Superior temporal gyrus (tissue), 1 donor: ENCODE data around the gene CECR2.
"Not testable (repeated sequence)": the region's sequence is repeated elsewhere in the genome, so short reads cannot be mapped to it uniquely, and the experiment has no call there.

Experiments used
- DNase-seq: peaks from one replicate; pipeline ENCODE4 v3.0.0-alpha.2; 2016; ENCODE audit errors: extremely low spot score

CECR2 gene

DNA sequence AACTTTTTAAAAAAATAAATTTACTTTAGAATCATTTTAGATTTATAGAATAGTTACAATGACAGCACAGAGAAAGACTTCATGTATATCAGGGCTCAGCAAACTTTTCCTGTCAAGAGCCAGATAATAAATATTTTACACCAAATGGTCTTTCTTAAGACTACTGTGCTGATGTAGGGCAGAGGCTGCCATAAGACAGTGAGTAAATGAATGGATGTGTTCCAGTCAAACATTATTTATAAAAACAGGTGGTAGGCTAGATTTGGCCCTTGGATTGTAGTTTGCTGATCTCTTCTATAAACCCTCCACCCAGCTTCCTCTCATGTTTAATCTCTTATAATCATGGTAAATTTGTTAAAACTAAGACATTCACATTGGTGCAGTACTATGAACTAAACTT is 33.0 kb downstream of the CECR2 start:
- no peak for DNase-seq

DNA sequence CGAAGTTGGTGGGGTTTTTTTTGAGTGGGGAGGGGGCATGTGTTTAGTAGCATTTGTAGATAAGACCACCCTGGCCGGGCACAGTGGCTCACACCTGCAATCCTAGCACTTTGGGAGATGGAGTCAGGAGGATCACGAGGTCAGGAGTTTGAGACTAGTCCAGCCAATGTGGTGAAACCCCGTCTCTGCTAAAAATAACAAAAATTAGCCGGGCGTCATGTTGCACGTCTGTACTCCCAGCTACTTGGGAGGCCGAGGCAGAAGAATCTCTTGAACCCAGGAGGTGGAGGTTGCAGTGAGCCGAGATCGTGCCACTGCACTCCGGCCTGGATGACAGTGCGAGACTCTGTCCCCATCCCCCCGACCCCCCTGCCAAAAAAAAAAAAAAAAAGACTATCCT is 34.6 kb downstream of the CECR2 start:
- no peak for DNase-seq

DNA sequence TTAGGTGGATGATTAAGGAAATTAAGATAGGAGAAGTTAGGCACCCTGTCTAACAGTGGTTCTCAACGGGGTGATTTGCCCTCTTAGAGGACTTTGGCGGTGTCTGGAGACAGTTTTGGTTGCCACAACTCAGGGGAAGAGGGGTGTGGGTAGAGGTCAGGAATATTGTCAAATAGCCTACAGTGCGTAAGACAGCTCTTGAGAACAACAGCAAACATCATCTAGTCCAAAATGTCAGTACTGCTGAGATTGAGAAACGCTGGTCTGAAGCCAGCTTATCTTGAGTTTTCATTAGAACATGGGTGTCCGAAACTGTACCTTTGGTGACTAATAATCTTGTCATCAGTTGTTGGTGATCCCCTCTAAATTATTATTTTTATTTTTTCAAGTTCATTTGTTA is 38.4 kb downstream of the CECR2 start:
- DNase-seq = no peak

- DNase-seq = no peak
These were observed 41.3 kb downstream of the CECR2 start for GRCh38 chr22:17410576-17410975.

- peak; percentile 63 for DNase-seq
These were observed 42.0 kb downstream of the CECR2 start for GRCh38 chr22:17411213-17411612.

GRCh38 chr22:17412232-17412631 is 43.0 kb downstream of the CECR2 start:
- DNase-seq = no peak

- DNase-seq = no peak
These were observed 49.6 kb downstream of the CECR2 start for GRCh38 chr22:17418890-17419324.

GRCh38 chr22:17419348-17419747 is 50.1 kb downstream of the CECR2 start:
- no peak for DNase-seq

DNA sequence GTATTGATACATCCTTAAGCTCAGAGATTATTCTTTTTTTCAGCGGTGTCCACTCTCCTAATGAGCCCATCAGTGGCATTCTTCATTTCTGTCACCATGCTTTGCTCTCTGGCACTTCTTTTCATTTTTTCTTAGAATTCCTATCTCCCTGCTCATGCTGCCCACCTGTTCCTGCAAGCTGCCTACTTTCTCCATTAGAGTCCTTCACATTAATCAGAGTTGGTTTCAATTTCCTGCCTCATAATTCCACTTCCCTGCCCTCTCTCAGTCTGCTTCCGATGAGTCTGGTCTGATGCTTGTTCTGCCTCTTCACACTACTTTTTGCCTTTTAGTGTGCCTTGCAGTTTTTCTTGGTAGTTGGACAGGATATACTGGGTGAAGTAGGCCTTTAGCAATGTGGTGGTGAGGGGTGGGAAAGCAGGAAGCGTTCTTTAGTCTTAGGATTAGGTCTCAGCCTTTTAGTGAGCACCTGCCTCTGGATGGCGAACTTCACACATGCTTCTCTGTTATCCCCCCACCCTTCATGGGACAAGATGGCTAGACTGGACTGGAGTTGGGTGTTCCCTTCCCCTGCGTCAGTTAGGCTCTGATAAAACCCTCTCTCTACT is 53.6 kb downstream of the CECR2 start:
- DNase-seq = no peak

- DNase-seq = no peak
These were observed 54.4 kb downstream of the CECR2 start for GRCh38 chr22:17423616-17424015.

GRCh38 chr22:17427528-17427927 is 58.3 kb downstream of the CECR2 start:
- not testable (repeated sequence) for DNase-seq

GRCh38 chr22:17429516-17429915 is 60.3 kb downstream of the CECR2 start:
- DNase-seq = no peak

- DNase-seq = no peak
These were observed 61.2 kb downstream of the CECR2 start for GRCh38 chr22:17430412-17430811.

DNA sequence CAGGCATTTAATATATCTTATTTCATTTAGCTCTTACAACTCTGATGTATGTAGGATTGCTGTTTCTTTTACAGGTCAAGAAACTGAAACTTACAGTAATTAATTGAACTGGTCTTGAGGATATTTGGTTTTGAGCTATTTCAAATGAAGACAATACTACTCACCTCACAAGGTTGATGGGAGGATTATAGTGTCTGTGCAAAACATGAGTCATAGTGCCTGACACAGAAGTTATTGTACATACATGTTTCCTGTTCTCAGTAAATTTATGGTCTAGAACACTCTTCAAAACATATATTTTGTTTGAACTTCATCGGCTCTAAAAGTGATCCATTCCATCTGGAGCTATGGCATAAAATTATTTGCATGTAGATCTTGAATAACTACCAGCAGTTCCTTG is 61.9 kb downstream of the CECR2 start:
- DNase-seq = no peak

GRCh38 chr22:17434856-17435255 is 65.6 kb downstream of the CECR2 start:
- no peak for DNase-seq

- no peak for DNase-seq
These were observed 66.1 kb downstream of the CECR2 start for GRCh38 chr22:17435375-17435774.

GRCh38 chr22:17436382-17436980 is 67.2 kb downstream of the CECR2 start:
- DNase-seq = peak; percentile 74

DNA sequence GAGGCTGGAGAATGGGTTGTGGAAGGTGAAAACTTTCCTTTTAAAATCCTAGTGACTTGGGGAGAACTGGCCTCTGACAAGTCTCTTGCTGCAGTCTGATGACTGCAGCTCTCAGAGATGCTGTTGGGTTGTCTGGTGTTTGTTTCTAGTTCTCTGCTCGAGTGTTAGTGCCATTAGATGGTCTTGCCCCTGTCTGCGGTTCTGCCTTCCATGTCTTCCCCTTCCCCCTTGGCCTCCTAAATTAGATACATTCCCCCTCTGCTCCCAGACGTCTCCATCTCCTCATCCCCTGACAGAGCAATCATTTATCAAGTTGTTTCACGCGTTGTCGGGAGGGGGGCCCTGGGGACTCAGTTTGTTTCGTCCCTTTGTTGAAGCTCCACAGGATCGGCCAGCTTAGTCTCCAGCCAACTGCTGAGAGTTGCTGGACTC is 67.7 kb downstream of the CECR2 start:
- peak; percentile 92 for DNase-seq

DNA sequence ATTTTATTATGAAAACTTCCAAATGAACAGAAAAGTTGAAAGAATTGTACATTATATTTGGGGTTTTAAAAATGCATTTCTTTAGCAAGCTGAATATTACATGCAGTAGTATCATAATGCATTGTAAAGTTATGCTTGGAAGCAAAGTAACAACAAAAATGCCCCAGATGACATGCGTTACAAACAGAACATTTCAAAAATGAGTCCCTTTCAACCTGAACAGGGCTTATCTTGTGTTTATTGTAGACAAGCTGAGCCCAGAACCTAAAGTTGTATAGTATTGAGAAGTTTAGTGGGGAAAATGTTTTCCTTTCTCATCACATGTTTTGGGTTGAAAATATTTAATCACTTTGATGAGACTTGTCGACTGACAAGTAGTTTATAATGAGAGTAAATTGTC is 68.8 kb downstream of the CECR2 start:
- no peak for DNase-seq

DNA sequence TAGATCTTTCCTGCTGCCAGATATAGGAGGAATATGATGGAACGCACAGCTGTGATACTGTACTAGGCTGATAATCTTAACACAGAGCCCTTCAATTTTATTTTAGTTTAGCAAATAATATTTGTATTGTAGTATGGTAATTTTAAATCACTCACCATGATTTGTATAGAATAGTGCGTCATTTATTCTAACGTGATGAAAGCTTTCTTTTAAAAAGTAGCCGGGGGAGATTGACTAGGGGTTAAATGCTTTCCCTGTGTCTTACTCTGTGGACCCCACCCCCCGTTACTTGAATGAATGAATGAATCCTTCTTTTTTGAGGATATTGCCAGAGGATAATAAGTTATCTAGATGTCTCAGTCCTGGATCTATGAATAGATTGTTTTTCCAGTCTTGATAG is 72.1 kb downstream of the CECR2 start:
- DNase-seq = no peak

DNA sequence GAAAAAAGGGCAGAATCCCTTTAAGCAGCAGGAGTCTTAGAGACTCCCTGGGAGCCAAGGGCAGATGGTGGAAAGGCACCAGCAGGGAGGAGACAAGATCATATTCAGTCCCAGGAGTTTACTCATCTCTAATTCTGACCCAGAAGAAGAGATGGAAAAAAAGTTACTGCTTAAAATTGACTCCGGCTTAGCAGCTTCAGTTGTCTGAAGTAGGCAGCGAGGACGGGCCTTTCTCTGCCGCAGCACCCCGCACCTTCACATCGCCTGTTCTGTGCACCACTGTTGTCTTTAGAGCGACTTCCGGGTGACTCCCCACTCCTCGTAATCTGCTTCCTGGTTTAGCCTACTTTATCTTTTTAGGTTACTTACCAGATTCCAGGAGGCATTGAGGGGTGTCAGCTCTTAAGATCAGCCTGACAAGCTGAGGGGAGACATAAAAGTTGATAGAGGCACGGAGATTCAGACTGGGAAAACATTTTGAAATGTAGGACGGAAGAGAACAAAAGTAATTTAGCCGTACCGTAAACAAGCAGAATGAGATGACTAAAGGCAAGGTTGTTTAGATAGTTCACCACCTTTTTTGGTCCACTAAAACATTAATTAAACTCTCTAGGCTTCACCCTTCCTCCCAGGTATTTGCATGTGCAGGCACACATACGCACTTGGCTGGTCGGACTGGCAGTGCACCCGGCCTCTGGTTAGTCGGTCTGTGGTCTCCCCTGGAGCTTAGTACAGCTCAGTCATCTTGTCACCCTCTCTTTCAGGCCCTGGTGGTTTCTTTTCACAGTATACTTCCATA is 74.3 kb downstream of the CECR2 start:
- no peak for DNase-seq

GRCh38 chr22:17444204-17444504 is 74.9 kb downstream of the CECR2 start:
- no peak for DNase-seq

- no peak for DNase-seq
These were observed 77.4 kb downstream of the CECR2 start for GRCh38 chr22:17446698-17447097.
